Stimulated activated CD8-positive, alpha-beta memory T cell treated with anti-CD3 and anti-CD28 coated beads, Interleukin-4, amount 100 ng/mL, for 1 hour (primary cell): ENCODE measurements around the gene KRTAP3-3.
"Not testable (repeated sequence)": the region's sequence is repeated elsewhere in the genome, so short reads cannot be mapped to it uniquely, and the experiment has no call there.

Experiments
- DNase-seq, 2 donors: peaks; one replicate each; pipeline ENCODE4 v3.0.0-alpha.2; 2020; ENCODE audit warnings: low read depth in 2 of 2, low spot score in 1 of 2

KRTAP3-3 gene

DNA sequence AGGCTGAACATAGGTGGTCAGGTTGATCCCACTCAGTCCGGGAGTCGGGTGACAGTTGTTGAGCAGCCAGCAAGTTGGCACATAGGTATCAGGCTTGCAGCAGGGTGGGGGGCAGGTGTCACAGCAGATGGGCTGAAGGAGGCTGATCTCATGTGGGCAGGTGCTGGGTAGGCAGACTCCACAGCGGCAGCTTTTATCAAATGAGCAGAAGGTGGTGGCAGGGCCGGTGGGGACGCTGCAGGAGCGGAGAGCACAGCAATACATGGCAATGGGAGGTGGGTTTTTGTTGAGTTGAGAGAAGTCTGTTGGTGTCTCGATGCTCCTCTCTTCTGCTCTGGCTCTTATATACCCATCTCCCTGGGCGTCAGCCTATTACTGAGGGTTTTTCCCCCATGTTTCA lies 14.8 kb upstream of the KRTAP3-3 start, which contains the start of gene KRTAP3-1:
TSS of gene KRTAP3-1 (minus strand) at position 318 of the 400 bp plus-strand sequence. CDS start at position 264, 54 bp downstream.
- DNase-seq: no peak

DNA sequence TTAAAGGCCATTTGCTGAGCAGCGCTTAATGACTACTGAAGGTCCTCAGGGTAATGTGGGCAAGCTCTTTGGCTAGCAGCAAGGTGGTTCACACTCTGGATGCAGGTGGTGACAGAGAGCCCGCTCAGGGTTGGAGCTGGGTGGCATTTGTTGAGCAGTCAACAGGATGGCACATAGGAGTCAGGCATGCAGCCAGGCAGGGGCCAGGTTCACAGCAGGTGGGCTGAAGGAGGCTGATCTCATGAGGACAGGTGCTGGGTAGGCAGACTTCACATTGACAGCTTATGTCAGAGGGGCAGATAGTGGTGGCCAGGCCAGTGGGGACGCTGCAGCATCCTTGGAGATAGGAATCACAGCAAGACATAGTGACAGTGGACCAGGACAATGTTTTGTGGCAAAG lies 10.4 kb upstream of the KRTAP3-3 start:
- no peak for DNase-seq

DNA sequence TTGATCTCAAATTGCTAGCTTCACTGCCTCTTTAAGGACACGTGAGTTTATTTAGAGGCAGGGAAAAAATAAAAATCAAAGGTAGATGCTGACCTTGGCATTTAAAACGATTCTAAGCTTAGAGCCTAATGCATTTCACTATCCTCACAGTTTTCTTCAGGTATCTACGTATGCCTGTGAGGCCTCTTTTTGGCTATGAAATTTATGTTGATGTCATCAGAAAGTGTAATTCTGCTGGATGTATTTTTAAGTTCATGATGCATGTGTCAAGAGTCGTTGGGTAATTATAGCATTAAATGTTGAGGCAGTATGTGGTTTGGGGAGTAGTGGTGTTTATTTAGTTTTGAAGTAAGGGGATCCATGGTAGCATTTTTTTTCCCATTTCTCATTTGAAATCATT lies 10.0 kb upstream of the KRTAP3-3 start:
- no peak for DNase-seq

DNA sequence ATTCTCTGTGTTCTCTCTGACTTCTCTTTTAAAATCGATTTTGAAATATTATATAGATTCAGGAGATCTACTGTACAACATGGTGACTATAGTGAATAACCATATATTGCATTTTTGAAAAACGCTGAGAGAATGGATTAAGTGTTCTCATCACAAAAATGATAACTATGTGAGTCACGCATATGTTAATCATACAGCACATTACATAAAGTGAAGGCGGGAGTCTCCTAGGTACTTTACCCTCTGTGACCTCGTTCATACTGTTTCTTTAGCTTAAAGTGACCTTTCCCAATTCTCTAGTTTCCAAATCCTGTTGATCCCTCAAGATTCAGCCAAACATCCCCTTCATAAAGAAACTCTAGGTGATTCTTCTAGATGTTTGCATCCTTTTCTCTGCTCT lies 8.8 kb upstream of the KRTAP3-3 start:
- no peak for DNase-seq

DNA sequence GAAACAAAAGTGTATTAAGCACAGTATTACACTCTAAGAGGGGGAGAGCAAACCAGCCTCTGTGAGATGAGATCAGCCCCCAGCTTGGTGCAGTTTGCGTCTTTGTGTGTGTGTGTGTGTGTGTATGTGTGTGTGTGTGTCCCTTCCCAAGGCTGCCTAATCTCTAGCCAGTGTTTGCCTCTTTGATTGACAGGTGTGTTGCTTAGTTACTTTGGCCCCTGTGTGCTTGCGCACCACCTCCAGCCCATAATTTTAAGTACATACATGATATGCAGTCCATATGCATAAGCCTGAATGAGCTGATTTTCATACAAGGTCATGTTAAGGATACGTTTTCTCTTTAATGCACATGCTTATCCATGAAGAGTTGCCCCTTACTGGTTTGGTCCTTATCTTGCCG lies 7.8 kb upstream of the KRTAP3-3 start:
- DNase-seq: no peak

DNA sequence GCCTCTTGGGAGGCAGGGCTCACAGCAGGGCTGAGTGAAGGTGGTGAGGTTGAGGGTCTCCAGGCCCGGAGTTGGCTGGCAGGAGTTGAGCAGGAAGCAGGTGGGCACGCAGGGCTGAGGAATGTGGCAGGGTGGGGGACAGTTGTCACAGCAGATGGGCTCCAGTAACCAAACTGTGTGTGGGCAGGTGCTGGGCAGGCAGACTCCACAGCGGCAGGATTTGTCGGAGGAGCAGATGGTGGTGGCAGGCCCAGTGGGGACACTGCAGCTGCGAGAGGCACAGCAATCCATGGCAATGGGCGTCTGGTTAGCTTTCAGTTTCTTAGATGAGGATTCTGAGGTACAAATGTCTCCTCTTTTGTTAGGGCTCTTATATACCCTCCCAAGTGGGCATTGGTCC lies 5.6 kb upstream of the KRTAP3-3 start, which contains the start of gene KRTAP3-2:
TSS of gene KRTAP3-2 (minus strand) at position 344 of the 400 bp plus-strand sequence. CDS start at position 291, 53 bp downstream.
- DNase-seq: not testable (repeated sequence)

DNA sequence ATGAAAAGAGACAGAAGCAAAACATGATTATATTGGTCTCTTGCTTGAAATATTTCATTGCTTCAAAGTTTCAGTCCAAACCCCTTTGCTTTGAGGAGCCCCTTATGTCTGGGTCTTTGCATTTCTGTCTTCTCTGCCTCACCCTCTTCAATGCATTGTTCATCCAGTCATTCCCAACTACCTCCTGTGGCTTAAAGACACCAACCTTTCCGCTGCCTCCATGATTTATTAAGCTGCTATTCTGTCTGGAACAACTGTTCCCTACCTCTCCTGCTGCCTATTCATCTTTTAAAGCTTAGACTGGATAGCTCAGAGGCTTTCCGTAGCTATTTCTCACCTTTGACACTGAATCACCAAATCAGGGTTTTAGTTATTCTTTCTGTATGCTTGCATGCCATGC lies 3.4 kb upstream of the KRTAP3-3 start:
- DNase-seq: no peak

DNA sequence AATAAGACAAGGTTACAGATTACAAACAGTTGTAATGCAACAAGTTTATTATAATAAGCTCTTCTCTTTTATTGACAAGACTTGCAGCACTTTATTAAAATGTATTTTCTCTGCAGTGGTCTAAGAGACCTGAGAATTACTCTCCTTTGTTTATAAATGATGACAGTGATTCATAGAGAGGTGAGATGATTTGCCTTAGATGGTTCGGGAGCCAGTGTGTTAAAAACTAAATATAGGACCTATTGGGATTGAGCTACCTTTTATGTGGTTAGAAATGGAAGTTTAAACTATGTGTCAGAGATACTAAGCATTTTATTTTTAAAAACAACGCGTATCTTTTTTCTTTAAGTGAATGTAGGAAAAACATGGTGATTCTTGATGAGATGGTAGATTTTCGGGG lies 2.9 kb upstream of the KRTAP3-3 start:
- no peak for DNase-seq

DNA sequence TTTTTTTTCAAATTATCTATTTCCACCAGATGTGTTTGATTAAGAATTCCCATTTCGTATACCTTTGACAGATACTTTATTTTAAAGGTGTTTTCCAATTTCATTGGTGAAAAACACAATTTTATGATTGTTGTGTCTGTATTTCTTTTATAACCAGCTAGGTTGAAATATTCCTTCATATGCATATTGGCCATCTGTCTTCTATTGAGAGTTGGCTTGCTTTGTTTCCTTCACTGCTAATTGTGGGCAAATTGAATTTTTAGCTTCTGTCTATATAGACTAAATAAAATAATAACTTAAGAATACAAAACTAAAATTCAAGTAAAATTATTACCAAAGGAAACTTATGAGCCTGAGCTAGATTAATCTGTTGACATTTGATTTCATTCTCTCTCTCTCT lies 1.2 kb upstream of the KRTAP3-3 start:
- no peak for DNase-seq

DNA sequence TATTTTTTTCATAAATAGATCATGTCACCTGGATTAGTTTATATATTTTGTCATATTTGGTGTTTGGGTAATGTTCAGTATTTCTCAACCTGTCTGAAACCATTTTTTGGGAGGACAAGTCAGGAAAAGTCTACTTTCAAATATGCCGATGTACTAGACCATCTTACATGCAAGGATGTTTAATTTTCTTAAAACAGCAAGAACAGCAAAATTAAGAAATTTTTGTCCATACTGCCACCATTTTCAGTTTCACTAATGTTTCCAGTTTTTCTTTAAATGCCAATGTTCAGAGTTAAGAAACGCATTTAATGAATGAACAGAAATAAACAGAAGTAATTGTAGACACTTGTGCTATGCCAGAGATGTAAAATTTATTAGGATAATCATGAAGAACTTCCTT lies 880 bp downstream of the KRTAP3-3 start:
- DNase-seq: no peak

DNA sequence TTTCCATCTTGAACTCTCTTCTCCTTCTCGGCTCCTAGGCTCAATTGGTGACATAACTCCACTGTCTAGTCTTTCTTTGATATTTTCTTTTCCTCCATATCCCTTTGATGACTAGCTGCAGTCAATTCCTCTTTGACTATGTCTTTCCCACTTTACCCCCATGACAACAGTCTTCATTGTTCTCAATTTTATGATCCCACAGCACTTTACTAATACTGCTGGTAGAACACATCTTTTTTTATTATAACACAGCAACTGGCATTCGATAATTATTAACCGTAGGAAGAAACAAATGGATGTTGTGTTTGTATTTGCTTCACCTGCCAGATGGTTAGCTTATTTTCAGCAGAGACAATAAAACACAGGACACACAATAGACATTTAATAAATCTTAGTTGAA lies 1.3 kb downstream of the KRTAP3-3 start:
- DNase-seq: no peak

DNA sequence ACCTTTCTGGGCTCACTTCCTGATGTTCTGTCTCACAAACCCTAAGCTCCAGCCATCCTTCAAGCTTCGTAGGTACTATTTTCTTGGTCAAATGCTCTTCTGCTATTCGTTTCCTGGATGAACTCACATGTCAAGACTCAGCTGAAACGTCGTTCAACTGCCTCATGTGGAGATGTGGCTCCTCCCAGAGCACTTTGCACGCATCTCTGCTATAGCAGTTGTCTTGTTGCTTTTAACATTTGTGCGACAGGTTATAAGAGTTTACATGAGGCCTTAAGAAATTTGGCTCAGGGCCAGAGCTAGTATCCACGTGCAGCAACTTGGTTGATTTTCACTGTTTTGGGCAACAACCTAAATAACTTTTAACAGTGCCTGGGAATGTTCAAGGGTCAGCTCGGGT lies 7.0 kb downstream of the KRTAP3-3 start:
- no peak for DNase-seq

DNA sequence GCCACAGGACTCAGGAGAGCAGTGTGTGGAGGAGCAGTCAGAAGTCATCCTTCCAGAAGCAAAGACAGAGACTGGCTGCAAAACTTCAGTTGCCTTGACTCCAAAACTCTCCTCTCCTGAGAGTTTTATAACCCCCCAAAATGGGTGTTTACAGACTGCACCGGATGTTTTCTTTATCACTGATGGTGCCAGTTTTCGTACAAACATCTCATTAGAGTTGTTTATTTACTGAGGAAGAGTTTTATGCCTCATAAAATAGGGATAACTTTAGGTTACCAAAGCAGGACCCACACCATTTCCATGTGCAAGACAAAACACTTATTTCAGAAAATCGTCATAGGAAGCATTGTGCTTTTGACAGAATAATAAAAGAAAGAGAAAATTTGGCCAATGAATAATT lies 9.7 kb downstream of the KRTAP3-3 start, which contains the start of gene KRT40:
TSS of gene KRT40 (minus strand) at position 101 of the 400 bp plus-strand sequence. CDS start at position 48, 53 bp downstream.
- DNase-seq: no peak

DNA sequence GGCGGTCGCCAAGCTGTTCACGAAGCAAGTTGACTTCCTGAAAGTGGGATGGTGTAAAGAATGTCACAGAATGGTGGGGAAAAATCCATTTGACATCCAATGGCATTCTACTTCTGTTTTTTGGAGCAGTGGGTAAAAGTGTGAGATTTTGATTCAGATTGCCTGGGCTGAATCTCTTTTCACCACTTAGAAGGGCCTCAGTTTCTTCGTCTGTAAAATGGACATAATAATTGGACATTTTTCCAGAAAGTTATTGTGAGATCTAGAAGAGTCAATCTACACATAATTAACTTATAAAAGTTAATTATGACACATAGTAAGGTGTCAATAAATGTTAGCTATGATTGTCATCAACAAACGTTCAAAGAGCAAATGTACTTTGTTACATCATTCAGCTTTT lies 12.8 kb downstream of the KRTAP3-3 start:
- no peak for DNase-seq

DNA sequence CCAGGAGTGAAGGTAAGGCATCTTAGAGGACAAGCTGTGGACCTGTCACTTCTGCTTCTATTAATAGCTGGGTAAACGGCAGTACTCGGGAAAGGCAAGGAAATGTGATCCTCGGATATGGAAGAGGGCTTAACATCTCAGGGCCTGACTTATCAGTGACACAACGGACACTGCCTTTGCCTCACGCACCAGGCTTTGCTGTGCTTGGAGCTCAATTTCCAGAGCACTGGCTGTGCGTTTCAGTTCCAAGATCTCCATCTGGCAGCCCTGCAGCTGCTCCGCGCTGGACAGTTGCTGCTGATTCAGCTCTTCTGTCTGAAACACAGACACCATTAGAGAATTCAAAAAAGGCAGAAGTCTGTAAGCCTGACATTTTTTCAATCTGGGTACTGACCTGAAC lies 13.4 kb downstream of the KRTAP3-3 start:
- no peak for DNase-seq

DNA sequence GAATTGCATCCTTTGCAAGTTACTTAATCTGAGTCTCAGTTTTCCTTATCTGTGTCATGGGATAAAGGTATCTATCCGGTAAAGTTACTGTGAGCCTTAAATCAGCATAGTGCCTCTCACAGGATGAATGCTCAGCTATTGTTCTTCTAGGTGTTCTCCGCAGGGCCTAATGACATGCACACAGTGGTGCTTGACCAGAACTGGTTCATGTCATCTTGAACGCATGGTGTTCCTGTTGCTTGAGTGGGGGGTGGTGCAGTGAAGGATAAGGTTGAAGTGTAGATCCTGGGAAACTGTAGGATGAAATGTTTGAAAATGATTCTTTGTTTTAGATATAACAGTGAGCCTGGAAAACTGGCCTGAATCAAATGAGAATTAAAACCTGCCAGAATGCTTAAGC lies 13.8 kb downstream of the KRTAP3-3 start:
- no peak for DNase-seq

DNA sequence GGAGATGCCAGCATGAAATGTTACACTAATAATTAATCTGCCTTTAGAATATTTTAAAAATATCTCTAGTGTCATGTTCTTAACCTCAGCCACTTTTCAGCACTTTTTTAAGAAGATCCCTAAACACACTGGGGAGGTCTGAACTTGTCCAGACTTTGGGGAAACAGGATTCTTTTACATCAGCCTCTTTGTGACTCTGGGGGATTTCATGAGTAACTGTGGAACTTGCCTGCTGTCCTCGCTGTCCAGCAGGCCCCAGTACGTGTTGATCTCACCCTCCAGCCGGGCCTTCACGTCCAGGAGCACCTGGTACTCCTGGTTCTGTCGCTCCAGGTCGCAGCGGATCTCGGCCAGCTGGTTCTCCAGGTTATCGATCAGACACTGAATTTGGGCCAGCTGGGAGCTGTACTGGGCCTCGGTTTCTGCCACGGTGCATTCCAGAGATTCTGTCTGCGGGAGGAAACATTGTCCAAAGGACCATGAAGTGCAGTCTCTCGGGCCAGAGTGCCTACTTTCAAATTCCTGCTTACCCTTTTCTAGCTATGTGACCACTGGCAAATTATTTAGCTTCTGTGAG lies 15.3 kb downstream of the KRTAP3-3 start:
- DNase-seq: no peak

DNA sequence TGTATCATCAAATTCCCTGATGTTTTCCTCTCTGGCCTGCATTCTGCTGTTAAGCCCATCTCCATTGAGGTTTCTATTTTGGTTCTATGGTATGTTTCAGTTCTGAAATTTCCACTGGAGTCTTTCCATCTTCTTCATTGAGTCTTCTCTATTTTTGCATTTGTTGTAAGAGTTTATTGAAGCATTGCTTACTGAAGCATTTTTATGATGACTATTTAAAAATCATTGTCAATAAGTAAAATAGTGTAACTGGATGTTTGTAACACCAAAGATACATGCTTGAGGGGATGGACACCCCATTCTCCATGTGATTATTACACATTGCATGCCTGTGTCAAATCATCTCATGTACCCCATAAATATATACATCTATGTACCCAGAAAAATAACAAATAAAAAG lies 18.4 kb downstream of the KRTAP3-3 start:
- DNase-seq: no peak

DNA sequence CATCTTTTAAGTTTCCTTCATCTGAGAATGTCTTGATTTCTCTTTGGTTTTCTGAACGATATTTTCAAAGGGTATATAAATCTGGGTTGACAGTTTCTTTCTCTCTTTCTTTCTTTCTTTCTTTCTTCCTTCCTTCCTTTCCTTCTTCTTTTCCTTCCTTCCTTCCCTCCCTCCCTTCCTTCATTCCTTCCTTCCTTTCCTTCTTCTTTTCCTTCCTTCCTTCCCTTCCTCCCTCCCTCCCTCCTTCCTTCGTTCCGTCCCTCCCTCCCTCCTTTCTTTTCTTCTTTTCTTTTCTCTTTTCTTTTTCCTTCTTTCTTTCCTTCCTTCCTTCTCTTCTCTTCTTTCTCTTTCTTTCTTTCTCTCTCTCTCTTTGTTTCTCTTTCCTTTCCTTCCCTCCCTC lies 19.6 kb downstream of the KRTAP3-3 start:
- no peak for DNase-seq

DNA sequence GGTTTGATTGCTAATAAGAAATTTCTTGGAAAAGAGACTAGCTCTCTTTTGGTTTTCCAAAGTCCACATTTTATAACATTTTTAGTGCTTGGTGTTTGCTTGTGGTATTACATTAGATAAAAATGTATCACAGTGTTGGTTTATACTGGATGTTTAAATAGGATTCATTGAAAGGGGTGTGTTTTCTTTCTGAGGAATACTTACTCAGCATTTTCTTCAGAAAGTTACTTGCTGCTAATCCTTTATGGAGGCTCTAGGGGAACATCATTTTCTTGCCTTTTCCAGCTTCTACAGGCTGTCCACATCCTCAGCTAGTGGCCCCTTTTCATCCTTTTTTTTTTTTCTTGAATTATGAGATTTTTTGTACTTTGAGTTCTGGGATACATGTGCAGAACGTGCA lies 26.4 kb downstream of the KRTAP3-3 start:
- no peak for DNase-seq

DNA sequence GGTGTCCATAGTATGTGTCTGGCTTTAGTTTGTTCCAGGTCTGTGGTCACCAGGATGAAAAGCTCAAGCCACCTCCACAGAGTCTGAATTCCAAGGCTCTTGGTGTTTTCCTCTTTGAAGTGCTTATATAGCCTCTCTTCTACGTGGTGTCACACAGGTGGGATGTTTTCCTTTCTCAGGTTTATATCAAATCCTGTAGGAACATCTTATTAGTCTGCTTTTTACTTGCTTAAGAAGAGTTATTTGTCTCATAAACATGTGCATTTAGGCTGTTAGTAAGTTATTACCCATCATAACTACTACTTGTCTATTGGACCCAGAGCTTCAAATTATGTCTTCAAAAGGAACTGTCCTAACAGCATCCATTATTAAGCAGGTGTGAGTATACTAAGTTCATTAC lies 27.1 kb downstream of the KRTAP3-3 start, which contains the start of gene KRT39:
TSS of gene KRT39 (minus strand) at position 101 of the 400 bp plus-strand sequence. CDS start at position 9, 92 bp downstream.
- no peak for DNase-seq

DNA sequence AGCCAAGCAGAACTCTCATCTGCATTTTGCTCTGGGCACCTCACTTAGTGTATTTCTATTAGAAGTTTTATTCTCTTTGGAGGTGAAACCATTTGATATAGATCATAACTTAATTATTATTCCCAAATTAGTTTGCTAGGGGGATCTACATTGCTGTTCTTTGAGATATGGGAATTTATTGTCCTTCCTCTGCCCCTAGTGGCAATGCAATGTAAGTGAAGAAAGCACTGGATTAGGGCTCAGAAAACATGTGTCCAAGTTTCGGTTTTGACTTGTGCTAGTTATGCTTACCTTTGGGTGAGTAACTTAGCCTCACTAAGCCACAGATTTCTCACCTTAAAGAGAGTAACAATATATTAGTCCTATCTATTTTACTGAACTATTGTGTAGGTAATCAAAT lies 30.1 kb downstream of the KRTAP3-3 start:
- no peak for DNase-seq

DNA sequence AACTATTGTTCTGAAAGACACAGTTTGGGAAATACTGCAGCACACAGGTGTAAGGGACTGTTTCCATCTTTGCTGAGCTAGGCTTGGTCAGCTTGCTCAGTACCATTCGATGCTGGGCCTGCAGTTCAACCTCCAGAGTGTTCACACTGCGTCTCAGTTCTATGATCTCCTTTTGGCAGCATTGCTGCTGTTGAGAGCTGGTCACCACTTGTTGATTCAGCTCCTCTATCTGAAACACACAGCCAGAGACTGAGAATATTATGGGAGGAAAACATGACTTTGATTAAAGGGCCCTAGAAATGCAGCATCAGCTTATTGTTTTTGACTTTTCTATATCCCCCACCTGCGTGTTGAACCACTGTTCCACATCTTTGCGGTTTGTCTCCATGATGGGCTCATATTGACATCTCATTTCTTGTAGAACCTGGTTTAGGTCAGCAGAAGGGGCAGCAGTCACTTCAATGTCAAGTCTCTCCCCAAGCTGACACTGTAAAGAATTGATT lies 31.9 kb downstream of the KRTAP3-3 start:
- no peak for DNase-seq
